ENCODE data around the gene SPDYE17. TPM values are rescaled to one million over a fixed set of nuclear protein-coding genes. Genes with fewer than 3 reads are reported as not detected.

Gene SPDYE17
- total RNA-seq, result not detected in 2 replicates

GRCh38 chr7:77032261-77032660, at the start of gene SPDYE17:
Gene SPDYE17 (minus strand): TSS chr7:77032361. CDS start chr7:77030570, 1,791 bp downstream.

GRCh38 chr7:77062557-77062956, 30.4 kb upstream of the SPDYE17 start, which contains the start of gene SPDYE18:
Gene SPDYE18 (minus strand): TSS chr7:77062558. CDS start chr7:77060512, 2,046 bp downstream.

Other genes starting within 250 kb of the SPDYE17 start
- gene SPDYE18, start 30.2 kb upstream of the SPDYE17 start, total RNA-seq, result 0.07 TPM in 1 of 2 replicates, not detected in the other
- gene CCDC146, start 90.3 kb upstream of the SPDYE17 start, total RNA-seq, result 0.39 and 0.53 TPM in 2 replicates
- gene FGL2, start 167.5 kb upstream of the SPDYE17 start, total RNA-seq, result 0.25 TPM in 1 of 2 replicates, not detected in the other

Measured in mammary microvascular endothelial cell (primary cell).